NCI-H2227 treated with DMSO at 0.1 percent for 48 hours (cell line): ENCODE measurements around the gene PES1.
"Not testable (repeated sequence)": the region's sequence is repeated elsewhere in the genome, so short reads cannot be mapped to it uniquely, and the experiment has no call there.

Source experiments
- DNase-seq: peaks from one replicate; lab custom pipeline; 2025; lab: John Stamatoyannopoulos, UW

Gene PES1

DNA sequence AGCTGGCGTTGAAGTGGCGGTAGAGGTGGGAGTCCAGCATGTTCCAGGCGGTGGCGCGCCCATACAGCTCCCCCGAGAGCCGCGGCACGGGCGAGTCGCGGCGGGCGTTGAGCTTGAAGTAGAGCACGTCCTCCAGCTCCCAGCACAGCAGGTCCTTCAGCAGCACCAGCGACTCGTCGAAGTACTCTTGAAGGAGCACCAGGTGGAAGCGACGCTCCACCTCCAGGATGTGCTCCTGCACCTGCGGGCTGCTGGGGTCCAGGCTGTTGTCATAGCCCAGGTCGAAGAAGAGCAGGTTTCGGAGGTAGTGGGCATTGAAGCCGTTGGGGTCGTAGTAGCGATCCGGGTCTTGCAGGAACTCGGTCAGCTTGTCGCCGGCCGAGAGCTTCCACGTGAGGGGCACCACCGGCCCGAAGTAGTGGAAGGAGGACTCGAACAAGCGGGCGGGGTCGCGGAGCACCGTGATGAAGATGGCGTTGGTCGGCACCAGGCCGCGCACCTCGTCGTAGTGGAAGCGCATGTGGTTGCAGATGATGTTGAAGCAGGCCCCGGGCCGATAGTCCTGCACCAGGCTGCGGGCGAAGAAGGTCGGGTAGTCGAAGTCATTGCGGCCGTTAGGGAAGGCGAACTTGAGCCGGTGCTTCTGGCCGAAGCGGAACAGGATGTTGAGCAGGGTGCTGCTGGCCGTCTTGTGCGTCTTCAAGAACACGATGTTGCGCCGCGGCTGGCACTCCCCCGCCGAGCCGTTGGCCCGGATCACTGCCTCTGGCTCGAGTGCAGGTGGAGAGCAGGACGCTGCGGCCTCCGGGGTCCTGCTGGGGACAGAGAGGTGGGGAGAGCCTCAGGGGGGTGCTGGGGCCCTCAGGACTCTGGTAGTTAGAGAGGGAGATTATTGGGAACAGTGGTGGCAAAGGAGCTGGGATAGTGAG is 36.2 kb downstream of the PES1 start:
- DNase-seq: no peak

DNA sequence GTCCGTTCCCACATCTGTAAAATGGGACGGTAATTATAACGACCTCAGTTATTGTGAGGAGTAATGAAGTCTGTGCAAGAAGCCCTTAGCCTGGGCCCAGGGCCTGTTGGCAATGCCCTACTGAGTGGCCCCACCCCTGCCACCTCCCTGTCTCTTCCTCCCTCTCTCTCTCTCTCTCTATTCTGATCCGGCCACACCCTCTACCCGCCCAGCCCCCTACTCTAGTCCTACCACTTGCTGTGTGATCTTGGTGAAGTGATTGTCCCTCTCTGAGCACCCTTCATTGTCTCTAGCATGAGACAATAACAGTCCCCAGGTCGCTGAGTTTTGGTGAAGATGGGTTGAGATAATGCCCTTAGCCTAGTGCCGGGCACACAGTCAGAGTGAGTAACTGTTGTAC is 37.7 kb downstream of the PES1 start:
- DNase-seq: no peak

DNA sequence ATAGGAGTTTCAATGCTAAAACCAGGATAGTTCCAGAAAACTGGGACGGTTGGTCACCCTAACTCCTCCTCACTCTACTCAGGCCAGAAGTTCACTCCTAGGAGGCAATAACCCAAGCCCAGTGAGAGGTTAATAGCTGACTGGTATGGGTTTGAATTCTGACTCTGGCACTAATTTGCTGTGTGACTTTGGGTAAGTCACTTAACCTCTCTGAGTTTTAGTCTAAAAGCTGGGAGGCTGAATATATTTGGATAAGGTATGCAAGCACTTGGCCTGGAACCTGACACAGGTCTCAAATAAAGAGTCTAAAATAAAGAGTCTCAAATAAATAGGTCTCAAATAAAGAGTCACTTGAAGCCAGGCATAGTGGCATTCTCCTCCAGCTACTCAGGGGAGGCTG is 39.0 kb downstream of the PES1 start:
- no peak for DNase-seq

DNA sequence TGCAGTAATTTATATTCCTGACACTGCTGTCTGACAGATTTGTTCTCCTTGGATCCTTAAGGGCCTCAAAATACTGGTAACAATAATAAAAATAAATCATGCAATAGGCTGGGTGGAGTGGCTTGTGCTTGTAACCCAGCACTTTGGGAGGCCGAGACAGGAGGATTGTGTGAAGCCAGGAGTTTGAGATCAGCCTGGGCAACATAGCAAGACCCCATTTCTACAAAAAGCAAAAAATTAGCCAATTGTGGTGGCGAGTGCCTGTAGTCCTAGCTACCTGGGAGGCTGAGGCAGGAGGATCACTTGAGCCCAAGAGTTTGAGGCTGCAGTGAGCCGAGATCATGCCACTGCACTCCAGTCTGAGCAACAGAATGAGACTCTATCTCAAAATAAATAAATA is 39.9 kb downstream of the PES1 start:
- DNase-seq: not testable (repeated sequence)

DNA sequence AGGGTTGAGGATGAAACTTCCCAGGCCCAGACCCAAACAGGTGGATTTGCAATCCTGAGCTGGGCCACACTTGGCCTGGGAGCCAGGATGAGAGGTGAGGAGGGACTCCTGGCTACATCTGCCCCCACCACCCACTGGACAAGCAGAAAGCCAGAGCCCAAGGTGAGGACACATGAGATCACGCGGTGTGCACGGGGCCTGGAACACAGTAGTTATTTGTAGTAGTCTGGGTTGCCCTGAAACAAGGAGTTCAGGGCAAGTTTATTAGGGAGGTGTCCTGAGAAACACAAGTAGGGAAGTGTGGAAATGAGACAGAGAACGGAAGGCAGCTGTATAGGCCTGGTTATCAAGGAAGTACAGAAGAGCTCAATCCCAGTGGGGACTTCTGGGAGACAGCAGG is 44.5 kb downstream of the PES1 start:
- no peak for DNase-seq

DNA sequence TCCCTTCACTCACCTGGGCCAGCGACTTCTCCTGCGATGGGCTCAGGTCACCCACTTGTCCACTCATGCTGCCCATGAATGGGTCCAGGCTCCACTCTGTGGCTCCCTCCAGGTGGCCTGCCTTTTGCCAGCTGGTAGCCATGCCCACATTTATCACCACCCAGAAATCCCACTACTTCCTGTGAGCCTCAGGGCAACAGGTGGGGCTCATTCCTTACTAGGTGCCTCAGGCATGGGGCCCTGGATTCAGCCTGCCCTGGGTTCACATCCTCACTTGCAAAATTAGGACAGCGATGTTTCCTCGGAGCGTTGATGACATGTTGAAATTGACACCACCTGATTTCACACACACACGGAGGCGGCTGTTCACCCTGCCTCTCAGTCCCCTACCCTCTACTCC is 45.1 kb downstream of the PES1 start, which contains the start of gene SEC14L6:
Gene SEC14L6 (minus strand): TSS at position 126 of the 400 bp plus-strand sequence. CDS start 59 bp downstream, at position 67.
- DNase-seq: no peak

DNA sequence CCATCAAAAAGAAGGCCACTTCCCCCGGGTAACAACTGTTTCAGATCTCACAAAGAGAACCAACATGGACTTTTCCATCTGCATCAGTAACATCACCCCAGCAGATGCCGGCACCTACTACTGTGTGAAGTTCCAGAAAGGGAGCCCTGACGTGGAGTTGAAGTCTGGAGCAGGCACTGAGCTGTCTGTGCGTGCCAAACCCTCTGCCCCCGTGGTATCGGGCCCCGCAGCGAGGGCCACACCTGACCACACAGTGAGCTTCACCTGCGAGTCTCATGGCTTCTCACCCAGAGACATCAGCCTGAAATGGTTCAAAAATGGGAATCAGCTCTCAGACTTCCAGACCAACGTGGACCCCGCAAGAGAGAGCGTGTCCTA is 48.9 kb downstream of the PES1 start:
- DNase-seq: no peak

DNA sequence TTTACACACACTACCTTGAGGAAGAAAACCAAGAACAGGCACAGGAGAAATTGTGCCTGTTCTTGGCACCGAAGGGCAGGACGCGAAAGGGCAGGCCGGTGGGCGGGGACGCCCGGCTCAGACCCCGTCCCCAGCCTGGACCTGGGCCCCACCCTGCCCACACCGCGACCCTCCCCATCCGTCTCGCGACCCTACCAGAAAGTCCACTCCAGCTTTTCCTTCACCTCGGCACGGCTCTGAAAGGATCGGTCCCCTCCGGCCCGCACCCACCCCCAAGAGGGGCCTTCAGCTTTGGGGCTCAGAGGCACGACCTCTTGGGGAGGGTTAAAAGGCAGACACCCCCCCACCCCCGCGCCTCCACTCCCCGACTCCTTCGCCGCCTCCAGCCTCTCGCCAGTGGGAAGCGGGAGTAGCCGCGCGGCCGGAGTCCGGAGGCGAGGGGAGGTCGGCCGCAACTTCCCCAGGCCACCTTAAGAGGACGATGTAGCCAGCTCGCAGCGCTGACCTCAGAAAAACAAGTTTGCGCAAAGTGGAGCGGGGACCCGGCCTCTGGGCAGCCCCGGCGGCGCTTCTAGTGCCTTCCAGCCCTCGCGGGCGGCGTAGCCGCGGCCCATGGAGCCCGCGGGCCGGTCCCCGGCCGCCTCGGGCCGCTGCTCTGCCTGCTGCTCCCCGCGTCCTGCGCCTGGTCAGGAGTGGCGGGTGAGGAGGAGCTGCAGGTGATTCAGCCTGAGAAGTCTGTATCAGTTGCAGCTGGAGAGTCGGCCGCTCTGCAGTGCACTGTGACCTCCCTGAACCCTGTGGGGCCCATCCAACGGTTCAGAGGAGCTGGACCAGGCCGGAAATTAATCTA is 49.5 kb downstream of the PES1 start:
- no peak for DNase-seq

DNA sequence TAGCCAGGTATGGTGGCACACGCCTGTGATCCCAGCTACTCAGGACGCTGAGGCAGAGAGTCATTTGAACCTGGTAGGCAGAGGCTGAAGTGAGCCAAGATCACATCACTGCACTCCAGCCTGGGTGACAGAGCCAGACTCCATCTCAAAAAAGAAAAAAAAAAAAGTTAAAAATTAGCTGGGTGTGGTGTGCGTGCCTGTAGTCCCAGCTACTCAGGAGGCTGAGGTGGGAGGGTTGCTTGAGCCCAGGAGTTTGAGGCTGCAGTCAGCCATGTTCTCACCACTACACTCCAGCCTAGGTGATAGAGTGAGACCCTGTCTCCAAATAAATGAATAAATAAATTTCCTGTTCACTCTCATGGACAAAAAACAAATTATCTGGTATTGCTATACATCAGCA is 50.2 kb downstream of the PES1 start:
- not testable (repeated sequence) for DNase-seq

DNA sequence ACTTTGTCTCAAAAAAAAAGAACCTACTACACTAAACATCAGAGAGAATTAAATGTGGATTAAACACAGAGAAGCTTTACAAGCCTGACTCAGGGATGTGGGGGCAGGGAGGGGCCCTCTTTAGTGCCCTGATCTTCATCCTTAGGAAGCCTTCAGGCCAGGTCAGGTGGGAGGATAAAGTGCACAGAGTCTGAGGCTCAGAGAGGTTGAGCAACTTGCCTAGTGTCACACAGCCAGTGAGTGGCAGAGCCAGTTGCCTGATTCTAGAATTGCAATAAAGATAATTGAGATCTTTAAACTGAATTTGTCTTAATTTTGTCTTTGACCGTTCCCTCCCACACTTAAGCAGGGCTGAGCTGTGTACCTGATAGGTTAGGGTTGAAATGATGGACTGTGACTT is 52.3 kb downstream of the PES1 start:
- DNase-seq: no peak

DNA sequence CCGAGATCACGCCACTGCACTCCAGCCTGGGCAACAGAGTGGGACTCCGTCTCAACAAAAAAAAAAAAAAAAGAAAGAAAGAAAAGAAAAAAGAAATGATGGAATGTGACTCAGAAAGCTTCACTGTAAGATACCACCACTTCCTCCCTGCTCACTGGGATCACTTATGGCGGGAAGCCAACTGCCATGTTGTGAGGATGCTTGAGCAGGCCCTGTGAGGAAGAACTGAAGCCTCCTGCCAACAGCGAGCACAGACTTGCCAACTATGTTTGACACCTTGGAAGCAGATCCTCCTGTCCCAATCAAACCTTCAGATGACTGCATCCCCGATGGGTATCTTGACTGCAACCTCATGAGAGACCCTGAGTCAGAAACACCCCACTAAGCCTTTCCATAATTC is 53.4 kb downstream of the PES1 start:
- DNase-seq: no peak

DNA sequence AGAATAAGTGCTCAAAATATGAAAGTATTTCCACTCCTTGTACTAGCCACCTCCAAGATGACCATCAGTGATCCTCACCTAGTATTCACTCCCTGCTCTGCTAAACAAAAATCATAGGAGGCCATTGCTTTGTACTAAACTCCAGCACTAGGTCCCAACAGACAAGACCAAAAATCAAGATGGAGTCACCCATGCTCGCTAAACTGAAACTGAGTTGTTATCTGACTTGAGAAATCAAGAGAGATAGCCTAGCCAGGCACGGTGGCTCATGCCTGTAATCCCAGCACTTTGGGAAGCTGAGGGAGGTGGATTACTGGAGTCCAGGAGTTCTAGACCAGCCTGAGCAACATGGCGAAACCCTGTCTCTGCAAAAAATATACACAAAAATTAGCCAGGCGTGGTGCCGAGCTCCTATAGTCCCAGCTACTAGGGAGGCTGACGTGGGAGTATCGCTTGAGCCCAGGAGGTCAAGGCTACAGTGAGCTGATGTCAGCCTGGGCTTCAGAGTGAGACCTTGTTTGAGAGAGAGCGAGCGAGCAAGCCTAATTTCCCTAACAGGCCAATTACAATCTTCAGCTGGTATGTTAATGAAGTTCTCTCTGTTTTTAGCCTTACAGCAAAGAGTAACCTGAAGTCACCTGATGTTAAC is 54.5 kb downstream of the PES1 start:
- no peak for DNase-seq

DNA sequence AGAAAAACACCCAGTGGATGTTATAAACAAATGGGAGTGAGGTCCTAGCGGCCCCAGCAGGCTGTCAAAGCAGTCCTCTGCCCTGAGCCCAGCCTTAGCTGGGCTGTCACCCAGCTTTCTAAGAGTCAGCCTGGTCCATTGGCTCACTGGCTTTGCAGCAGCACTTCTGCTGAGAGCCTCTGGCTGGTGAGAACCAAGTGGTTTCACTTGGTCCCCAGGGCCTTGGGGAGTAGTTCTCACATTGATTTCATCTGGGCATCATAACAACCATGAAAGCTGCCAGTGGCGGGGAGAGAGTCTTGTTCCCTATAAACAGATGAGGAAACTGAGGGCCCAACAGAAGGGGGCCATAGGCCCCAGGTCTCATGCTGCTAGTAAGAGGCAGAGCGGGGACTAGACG is 56.5 kb downstream of the PES1 start:
- DNase-seq: no peak

DNA sequence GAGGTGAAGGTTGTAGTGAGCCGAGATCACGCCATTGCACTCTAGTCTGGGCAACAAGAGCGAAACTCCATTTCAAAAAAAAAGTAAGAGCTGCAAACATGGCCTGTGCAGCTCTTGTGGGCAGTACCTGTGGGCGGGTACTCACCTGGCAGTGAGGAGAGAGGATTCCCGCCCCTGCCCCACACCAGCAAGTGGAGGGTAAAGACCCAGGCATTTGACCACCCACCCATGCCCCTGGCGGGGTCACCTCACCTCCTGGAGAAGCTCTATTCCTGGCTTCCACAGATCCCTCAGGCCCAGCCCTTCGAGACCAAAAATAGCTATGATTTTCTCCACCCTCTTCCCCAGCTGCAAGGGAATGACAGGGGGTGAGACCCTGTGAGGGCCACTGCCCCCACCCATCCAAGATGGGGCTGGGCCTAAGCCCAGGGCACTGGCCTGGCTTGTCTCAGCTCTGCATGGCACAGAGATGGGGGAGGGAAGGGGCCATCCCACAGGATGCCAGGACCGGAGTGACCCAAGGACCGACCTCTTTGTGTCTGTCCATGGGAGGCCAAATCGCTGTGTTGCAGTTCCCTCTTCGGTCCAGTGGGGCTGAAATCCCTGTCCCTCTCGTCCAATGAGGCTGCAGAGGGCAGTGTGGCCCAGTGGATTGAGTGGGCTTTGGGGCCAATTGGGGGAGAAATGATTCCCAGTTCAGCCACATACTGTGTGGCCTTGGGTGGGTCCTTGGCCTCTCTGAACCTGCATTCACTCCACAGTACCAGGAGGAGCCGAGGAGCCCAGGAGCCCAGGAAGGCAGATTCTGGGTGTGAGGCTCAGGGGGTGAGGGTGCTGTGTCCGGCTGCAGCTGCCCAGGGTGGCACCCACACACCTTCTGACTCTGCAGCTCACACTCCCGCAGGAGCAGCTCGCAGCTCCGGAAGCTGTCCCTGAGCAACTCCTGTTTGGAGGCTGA is 59.8 kb downstream of the PES1 start:
- DNase-seq: no peak

DNA sequence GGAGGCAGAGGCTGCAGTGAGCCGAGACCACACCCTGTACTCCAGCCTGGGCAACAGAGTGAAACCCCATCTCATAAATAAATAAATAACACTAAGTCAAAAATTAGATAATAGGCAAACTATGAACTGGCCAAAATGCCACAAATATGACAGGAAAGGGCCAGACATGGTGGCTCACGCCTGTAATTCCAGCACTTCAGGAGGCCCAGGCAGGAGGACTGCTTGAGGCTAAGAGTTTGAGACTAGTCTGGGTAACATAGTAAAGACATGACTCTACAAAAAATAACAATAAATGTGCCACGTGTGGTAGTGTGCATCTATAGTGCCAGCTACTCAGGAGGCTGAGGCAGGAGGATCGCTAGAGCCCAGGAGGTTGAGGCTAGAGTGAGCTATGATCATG is 65.1 kb downstream of the PES1 start:
- DNase-seq: no peak
